ENCODE measurements around the gene KRTAP5-11.

DNA sequence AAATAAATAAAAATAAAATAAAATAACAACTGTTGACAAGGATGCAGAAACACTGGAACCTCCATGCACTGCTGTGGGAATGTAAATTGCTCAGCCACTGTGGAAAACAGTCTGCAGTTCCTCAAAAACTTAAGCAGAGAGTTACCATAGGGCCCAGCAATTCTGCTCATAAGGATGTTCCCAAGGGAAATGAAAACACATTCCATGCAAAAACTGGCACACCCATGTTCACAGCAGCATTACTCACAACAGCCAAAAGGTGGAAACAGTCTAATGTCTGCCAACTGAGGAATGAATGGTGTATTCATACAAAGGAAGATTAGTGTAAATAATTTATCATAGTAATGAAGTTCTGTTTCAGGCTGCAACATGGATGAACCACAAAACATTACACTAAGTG, 20.6 kb downstream of the KRTAP5-11 start:
- TF ChIP-seq, protein P1, sequence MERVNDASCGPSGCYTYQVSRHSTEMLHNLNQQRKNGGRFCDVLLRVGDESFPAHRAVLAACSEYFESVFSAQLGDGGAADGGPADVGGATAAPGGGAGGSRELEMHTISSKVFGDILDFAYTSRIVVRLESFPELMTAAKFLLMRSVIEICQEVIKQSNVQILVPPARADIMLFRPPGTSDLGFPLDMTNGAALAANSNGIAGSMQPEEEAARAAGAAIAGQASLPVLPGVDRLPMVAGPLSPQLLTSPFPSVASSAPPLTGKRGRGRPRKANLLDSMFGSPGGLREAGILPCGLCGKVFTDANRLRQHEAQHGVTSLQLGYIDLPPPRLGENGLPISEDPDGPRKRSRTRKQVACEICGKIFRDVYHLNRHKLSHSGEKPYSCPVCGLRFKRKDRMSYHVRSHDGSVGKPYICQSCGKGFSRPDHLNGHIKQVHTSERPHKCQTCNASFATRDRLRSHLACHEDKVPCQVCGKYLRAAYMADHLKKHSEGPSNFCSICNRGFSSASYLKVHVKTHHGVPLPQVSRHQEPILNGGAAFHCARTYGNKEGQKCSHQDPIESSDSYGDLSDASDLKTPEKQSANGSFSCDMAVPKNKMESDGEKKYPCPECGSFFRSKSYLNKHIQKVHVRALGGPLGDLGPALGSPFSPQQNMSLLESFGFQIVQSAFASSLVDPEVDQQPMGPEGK (CRISPR knock-in tag; IDR thresholded peaks at IDR 0.05; ENCODE audit: borderline replicate concordance): no peak
- TF ChIP-seq TCF4 (CRISPR knock-in tag; IDR thresholded peaks at IDR 0.05; ENCODE audit: borderline replicate concordance) (no peak), CSDC2 (CRISPR knock-in tag; IDR thresholded peaks at IDR 0.05) (no peak), RARB (CRISPR knock-in tag; IDR thresholded peaks at IDR 0.05) (no peak)

Data from SK-N-SH treated with all-trans-retinoic acid at 6 μM for 48 hours (cell line).